MCF 10A (cell line): Measurements from ENCODE around the gene EXD3. TPM values are rescaled to one million over a fixed set of nuclear protein-coding genes. Genes with fewer than 3 reads are reported as not detected.

Source experiments
- BruUV-seq: library from RNA; stranded (reverse); fragments of 400-500 nt; replicated peaks from 2 replicates; lab custom pipeline; 2021; lab: Mats Ljungman, UMichigan
- CTCF ChIA-PET: fragments of 300-600 bp; sonication (Branson Sonifier 250); formaldehyde crosslinking; extraction: SDS; loops from one replicate; lab custom pipeline; 2021; ENCODE audit warnings: antibody characterized with exemption, inconsistent platforms; lab: Yijun Ruan, JAX
- POLR2A ChIA-PET: fragments of 300-600, 350-650 bp; sonication (Branson Sonifier 250); formaldehyde crosslinking; extraction: SDS; loops from one replicate; lab custom pipeline; 2020; ENCODE audit warnings: antibody characterized with exemption, inconsistent platforms; lab: Yijun Ruan, JAX
- DNase-seq: peaks from one replicate; pipeline ENCODE4 v3.0.0-alpha.2; 2018; ENCODE audit not compliant: unreplicated experiment
- H3K27ac Mint-ChIP-seq: one replicate; pipeline ENCODE4 v1.8.0; 2022; ENCODE audit warnings: mild to moderate bottlenecking, low read depth, mixed read lengths; ENCODE audit not compliant: unreplicated experiment
- H3K27me3 Mint-ChIP-seq: one replicate; pipeline ENCODE4 v1.8.0; 2022; ENCODE audit warnings: mixed read lengths; ENCODE audit not compliant: insufficient read depth, unreplicated experiment
- H3K36me3 Mint-ChIP-seq: one replicate; pipeline ENCODE4 v1.8.0; 2022; ENCODE audit warnings: mild to moderate bottlenecking, moderate library complexity, mixed read lengths; ENCODE audit not compliant: insufficient read depth, unreplicated experiment
- H3K4me1 Mint-ChIP-seq: one replicate; pipeline ENCODE4 v1.8.0; 2022; ENCODE audit warnings: mixed read lengths; ENCODE audit not compliant: insufficient read depth, unreplicated experiment
- H3K4me3 Mint-ChIP-seq: one replicate; pipeline ENCODE4 v1.8.0; 2022; ENCODE audit warnings: mild to moderate bottlenecking, moderate library complexity, mixed read lengths; ENCODE audit not compliant: unreplicated experiment
- H3K9me3 Mint-ChIP-seq: one replicate; pipeline ENCODE4 v1.8.0; 2022; ENCODE audit warnings: mixed read lengths; ENCODE audit not compliant: unreplicated experiment
- intact Hi-C: fragments of 100-400 bp; cut with micrococcal nuclease; formaldehyde crosslinking; loops from 2 replicates; pipeline ENCODE4 v1.14.1; 2022
- total RNA-seq: library from RNA; stranded (reverse); gene quantifications from 2 replicates; pipeline ENCODE4 v1.2.3, GENCODE V29; 2022
- TF ChIP-seq, protein P1 (sequence below): fragments of 200-600 bp; IDR thresholded peaks from one replicate; pipeline ENCODE4 v1.8.0; 2022; ENCODE audit warnings: antibody characterized with exemption, mild to moderate bottlenecking; ENCODE audit not compliant: unreplicated experiment

EXD3 gene
- total RNA-seq, 1 experiment from 2014 or later: 17.1 TPM

DNA sequence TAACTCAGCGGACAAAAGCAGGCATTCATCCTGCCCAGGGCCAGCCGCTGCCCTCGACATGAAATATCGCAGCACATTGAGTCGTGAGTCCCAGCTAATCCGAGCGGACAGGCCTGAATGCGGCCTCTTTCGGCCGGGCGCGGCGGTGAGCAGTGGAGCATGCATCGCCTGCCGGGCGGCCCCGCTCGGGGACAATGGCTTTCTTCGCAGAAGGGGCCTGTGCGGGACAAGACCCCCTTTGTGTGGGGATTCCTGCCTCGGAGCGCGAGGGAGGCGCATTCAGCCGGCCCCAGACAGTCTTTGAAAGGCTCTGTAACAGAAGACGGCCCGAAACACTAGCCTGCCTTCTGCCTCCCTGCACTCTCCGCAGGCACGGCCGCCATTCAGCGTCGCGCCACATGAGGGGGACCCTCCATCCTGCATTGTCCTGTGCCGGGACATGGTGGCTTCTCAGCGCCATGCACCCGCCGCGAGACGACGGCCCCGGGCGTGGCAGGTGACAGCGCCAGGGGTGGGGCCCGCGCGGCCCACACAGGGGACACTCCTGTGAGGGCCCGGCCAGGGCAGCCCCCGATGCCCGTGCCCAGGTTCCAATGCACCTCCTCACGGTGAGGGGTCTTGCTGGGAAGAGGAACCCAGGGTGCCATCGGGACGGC lies 52.0 kb downstream of the EXD3 start:
- H3K4me3 Mint-ChIP-seq: no peak overlapping the region
- H3K4me1 Mint-ChIP-seq: no peaks in the 10 kb centered on the region
- TF ChIP-seq, protein P1, sequence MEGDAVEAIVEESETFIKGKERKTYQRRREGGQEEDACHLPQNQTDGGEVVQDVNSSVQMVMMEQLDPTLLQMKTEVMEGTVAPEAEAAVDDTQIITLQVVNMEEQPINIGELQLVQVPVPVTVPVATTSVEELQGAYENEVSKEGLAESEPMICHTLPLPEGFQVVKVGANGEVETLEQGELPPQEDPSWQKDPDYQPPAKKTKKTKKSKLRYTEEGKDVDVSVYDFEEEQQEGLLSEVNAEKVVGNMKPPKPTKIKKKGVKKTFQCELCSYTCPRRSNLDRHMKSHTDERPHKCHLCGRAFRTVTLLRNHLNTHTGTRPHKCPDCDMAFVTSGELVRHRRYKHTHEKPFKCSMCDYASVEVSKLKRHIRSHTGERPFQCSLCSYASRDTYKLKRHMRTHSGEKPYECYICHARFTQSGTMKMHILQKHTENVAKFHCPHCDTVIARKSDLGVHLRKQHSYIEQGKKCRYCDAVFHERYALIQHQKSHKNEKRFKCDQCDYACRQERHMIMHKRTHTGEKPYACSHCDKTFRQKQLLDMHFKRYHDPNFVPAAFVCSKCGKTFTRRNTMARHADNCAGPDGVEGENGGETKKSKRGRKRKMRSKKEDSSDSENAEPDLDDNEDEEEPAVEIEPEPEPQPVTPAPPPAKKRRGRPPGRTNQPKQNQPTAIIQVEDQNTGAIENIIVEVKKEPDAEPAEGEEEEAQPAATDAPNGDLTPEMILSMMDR: no peak
- ChIA-PET CTCF (no interaction called here), POLR2A (interaction anchor here (0.7 kb wide), 1 partner anchor 16 kb away, joined by 3 read pairs; no protein-coding TSS in a partner anchor)
- peaks cover 7% of the 10 kb centered on the region for H3K36me3 Mint-ChIP-seq
- H3K27ac Mint-ChIP-seq: no peak overlapping the region
- no TSS peak for BruUV-seq
- no peak for DNase-seq
- no peaks in the 10 kb centered on the region for H3K9me3 Mint-ChIP-seq
- intact Hi-C loops: no loop called here
- no peaks in the 10 kb centered on the region for H3K27me3 Mint-ChIP-seq

DNA sequence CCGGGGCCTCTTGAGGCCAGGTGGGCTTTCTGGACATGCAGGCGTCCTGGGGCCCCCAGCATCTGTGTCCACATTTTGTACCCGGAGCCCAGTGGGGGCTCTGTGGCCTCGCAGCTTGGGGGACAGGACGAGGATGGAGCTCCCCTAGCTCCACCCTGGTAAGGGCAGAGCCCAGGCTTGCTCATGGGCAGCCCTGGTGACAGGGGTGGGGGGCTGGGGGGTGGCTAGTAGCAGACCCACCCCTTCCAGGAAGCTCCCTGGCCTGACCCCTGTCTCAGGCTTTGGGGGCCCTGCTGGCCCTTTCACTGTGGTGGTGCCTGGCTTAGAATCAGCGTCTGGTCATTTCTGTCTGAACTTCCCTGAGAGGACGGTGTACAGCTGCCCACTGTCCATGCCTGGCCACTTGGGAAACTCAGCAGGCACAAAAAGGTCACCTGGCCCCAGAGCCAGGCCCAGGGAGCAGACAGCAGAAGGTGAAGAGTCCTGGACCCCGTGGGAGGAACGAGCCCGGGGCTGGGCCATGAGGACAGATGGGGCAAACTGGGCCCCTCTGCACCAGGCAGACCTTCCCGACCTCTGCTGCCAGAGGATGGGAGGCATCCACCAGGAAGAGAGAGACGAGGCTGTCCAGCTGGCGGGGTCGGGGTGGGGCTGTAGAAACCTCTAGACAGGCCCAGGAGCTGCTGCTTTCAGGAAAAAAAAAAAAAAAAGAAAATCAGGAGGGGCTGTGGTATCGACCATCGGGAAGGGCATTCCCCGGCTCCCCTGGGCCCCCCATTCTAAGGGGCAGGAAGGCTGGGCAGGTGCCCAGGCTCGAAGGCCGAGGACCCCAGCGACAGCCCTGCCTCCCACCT lies 52.8 kb downstream of the EXD3 start:
- DNase-seq: no peak
- H3K36me3 Mint-ChIP-seq: peaks cover 7% of the 10 kb centered on the region
- no TSS peak for BruUV-seq
- no peaks in the 10 kb centered on the region for H3K27me3 Mint-ChIP-seq
- no peaks in the 10 kb centered on the region for H3K4me1 Mint-ChIP-seq
- intact Hi-C loops: no loop called here
- ChIA-PET CTCF (no interaction called here), POLR2A (interaction anchor here (0.6 kb wide), 1 partner anchor 333 kb away, joined by 3 read pairs; no protein-coding TSS in a partner anchor)
- H3K27ac Mint-ChIP-seq: no peak overlapping the region
- no peaks in the 10 kb centered on the region for H3K9me3 Mint-ChIP-seq
- TF ChIP-seq, protein P1: no peak
- no peak overlapping the region for H3K4me3 Mint-ChIP-seq

DNA sequence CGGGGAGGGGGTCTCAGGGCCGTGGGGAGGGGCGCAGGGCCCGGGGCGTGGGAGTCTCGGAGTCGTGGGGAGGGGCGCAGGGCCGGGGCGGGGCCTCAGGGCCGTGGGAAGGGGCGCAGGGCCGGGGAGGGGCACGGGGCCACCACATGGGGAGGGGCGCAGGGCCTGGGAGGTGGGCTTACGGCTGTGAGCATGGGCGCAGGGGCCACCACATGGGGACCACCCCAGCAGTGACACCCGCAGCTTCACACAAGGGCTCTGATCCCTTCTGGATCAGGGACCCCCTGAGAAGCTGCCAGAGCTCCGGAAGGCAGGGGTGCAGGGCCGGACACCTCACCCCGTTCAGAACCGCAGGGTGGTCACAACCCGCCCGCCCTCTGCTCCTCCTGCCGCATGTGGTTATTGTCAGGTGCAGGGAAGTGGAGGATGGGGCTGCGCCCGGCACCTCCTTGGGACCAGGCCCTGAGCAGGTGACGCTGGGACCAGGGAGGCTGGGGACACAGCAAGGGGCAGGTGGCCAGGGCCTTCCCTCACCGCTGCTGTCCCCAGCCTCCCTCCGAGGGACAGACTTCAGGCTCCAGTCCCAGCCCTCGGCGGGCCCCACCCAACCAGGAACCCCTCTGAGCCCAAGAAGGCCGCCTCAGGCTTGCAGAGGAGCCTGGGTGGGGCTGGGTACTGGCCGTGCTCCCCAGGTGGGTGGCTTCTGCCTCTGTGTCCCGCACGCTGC lies 53.7 kb downstream of the EXD3 start:
- Mint-ChIP-seq H3K27me3 (no peaks in the 10 kb centered on the region), H3K36me3 (peaks cover 7% of the 10 kb centered on the region), H3K27ac (no peak overlapping the region), H3K4me3 (no peak overlapping the region), H3K4me1 (no peaks in the 10 kb centered on the region), H3K9me3 (no peaks in the 10 kb centered on the region)
- ChIA-PET CTCF (no interaction called here), POLR2A (interaction anchor here (0.6 kb wide), 1 partner anchor 334 kb away, joined by 3 read pairs; no protein-coding TSS in a partner anchor)
- intact Hi-C loops: no loop called here
- TF ChIP-seq, protein P1: no peak
- no TSS peak for BruUV-seq
- DNase-seq: no peak
